ENCODE results near the gene TNIP3.

TNIP3 gene

GRCh38 chr4:121094297-121094966 lies 69.7 kb downstream of the TNIP3 start:
- TF ChIP-seq POLR2AphosphoS5 (IDR thresholded peaks at IDR 0.05; ENCODE audit: borderline replicate concordance, low read depth, low read length), result no peak
- TF ChIP-seq FOXP2 (optimal IDR thresholded peaks at IDR 0.05; ENCODE audit: control extremely low read depth, extremely low read length, insufficient read depth), result no peak
- no peak for TF ChIP-seq EZH2 (IDR thresholded peaks at IDR 0.05)
- Histone ChIP-seq H3K27ac (no peak overlapping the region), H3K4me3 (no peak overlapping the region), H3K9me3 (ENCODE audit: low read depth, low read length) (no peaks in the 10 kb centered on the region), H3K9ac (ENCODE audit: insufficient read length) (no peak overlapping the region), H3K36me3 (ENCODE audit: insufficient read depth, low read length) (no peaks in the 10 kb centered on the region)
- no peak for DNase-seq (ENCODE audit: low read depth, low spot score)

GRCh38 chr4:121093261-121093660 lies 70.9 kb downstream of the TNIP3 start:
- no peak for TF ChIP-seq POLR2AphosphoS5 (IDR thresholded peaks at IDR 0.05; ENCODE audit: borderline replicate concordance, low read depth, low read length)
- no peak for TF ChIP-seq FOXP2 (optimal IDR thresholded peaks at IDR 0.05; ENCODE audit: control extremely low read depth, extremely low read length, insufficient read depth)
- no peak for TF ChIP-seq EZH2 (IDR thresholded peaks at IDR 0.05)
- Histone ChIP-seq H3K9ac (ENCODE audit: insufficient read length) (no peak overlapping the region), H3K36me3 (ENCODE audit: insufficient read depth, low read length) (no peaks in the 10 kb centered on the region), H3K27ac (no peak overlapping the region), H3K9me3 (ENCODE audit: low read depth, low read length) (no peaks in the 10 kb centered on the region), H3K4me3 (no peak overlapping the region)
- no peak for DNase-seq (ENCODE audit: low read depth, low spot score)

- TF ChIP-seq POLR2AphosphoS5 (IDR thresholded peaks at IDR 0.05; ENCODE audit: borderline replicate concordance, low read depth, low read length), result no peak
- no peak for TF ChIP-seq EZH2 (IDR thresholded peaks at IDR 0.05)
- TF ChIP-seq FOXP2 (optimal IDR thresholded peaks at IDR 0.05; ENCODE audit: control extremely low read depth, extremely low read length, insufficient read depth), result no peak
- Histone ChIP-seq H3K27ac (no peak overlapping the region), H3K4me3 (no peak overlapping the region), H3K9ac (ENCODE audit: insufficient read length) (no peak overlapping the region), H3K36me3 (ENCODE audit: insufficient read depth, low read length) (no peaks in the 10 kb centered on the region), H3K9me3 (ENCODE audit: low read depth, low read length) (no peaks in the 10 kb centered on the region)
- no peak for DNase-seq (ENCODE audit: low read depth, low spot score)
These were observed 72.2 kb downstream of the TNIP3 start for GRCh38 chr4:121091941-121092340.

GRCh38 chr4:121088867-121089266 lies 75.3 kb downstream of the TNIP3 start:
- TF ChIP-seq FOXP2 (optimal IDR thresholded peaks at IDR 0.05; ENCODE audit: control extremely low read depth, extremely low read length, insufficient read depth) (no peak), EZH2 (IDR thresholded peaks at IDR 0.05) (no peak), POLR2AphosphoS5 (IDR thresholded peaks at IDR 0.05; ENCODE audit: borderline replicate concordance, low read depth, low read length) (no peak)
- Histone ChIP-seq H3K9ac (ENCODE audit: insufficient read length) (no peak overlapping the region), H3K27ac (no peak overlapping the region), H3K9me3 (ENCODE audit: low read depth, low read length) (no peaks in the 10 kb centered on the region; the same call in 1 of the 2 replicates), H3K36me3 (ENCODE audit: insufficient read depth, low read length) (no peaks in the 10 kb centered on the region), H3K4me3 (no peak overlapping the region)
- no peak for DNase-seq (ENCODE audit: low read depth, low spot score)

Measured in SK-N-MC (cell line).